Stimulated activated CD4-positive, alpha-beta T cell treated with anti-CD3 and anti-CD28 coated beads, Interleukin-1b, Interleukin-23, amount 100 ng/mL, for 48 hours (primary cell): ENCODE measurements around the gene CALU.

ENCODE experiments used
- DNase-seq: peaks from one replicate; pipeline ENCODE4 v3.0.0-alpha.2; 2020

Gene CALU

DNA sequence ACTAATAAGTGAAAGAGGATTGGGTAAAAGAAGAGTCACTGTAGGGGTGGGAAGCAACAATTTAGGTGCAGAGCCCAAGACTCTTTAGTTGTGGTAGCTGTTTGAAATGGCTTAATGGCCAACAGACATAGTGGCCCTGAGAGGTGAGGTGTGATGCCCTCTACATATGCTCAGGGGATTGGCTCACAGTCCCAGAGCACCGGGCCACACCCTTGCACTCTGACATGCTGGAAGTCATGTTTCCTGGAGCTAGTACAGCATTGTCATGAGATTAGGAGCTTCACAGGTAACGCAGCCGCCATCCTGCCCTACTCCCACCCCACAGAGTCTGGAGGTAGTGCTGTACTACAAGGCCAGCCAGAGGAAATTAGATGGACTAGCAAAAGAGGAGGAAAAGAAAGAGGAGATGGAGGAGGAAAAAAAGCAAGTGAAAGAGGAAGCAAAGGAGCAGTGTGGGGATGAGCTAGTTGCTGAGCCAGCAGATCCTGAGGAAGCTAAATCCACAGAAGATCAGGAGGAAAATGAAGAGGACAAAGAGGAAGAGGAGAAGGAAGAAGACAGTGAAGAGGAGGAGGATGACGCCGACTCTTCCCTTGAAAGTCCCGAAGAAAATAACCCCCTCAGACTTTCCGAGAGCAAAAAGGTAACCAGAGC is 76.3 kb downstream of the CALU start:
- no peak for DNase-seq

DNA sequence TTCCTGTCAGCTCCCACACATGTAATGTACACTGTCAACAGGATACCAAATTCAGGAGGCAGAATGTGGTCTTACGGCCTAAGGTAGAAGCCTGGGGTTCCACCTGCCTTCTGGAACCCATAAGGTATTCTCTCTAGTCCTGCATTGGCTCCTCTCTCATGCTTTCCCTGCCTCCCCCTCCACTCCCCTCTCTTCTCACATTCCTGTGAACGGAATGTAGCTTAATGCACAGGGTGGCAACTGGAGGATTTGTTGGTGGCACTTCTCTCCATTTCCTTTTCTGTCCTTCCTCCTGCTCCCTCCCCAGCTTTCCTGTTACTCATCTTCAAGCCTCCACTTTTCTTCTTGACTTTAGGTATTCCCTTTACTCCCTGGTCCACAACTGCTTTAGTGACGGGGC is 79.5 kb downstream of the CALU start:
- DNase-seq: no peak
